ENCODE measurements around the gene PAPPA2.
"Not testable (repeated sequence)": the region's sequence is repeated elsewhere in the genome, so short reads cannot be mapped to it uniquely, and the experiment has no call there.

Gene PAPPA2

DNA sequence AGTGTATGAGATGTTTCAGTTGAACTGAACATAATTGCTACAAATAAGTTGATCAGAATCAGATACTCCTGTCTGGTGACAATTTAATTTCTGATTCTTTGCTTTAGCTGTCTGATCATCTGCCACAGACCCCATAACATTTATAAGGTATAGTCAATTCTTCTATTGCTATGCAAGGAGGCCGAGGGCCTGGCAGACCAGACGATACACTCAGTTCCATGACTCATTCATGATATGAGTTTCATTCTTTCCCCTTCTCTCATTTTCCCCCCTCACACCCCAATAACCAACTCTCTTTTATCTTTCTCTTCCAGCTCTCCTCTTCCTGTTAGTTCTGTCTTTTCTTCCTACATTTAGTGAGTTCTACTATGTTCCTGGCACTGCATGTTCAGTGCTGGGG is 236.8 kb downstream of the PAPPA2 start:
- no peak for DNase-seq

- no peak for DNase-seq
Measured at GRCh38 chr1:176701151-176701866, 238.3 kb downstream of the PAPPA2 start.

DNA sequence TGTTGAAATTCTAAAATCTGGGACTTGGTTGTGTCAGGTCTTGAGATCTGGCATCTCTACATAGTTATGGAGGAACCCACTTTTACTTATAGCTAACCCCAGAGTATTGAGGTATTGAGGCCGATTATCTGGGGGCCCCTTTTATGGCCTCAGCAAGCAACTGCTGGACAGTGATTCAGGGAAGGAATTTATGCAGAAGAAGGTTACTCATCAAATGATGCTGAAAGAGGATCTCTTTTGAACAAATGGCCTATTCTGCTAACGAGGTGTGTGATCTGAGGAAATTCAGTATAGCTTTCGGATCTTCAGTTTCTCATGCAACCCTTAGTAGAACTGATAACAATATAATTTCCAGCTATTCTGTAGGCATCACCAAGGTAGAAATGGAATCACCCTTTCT is 239.9 kb downstream of the PAPPA2 start:
- DNase-seq = no peak

GRCh38 chr1:176705585-176705984 is 242.6 kb downstream of the PAPPA2 start:
- DNase-seq = no peak

- DNase-seq = no peak
Measured at GRCh38 chr1:176717066-176717750, 254.2 kb downstream of the PAPPA2 start.

DNA sequence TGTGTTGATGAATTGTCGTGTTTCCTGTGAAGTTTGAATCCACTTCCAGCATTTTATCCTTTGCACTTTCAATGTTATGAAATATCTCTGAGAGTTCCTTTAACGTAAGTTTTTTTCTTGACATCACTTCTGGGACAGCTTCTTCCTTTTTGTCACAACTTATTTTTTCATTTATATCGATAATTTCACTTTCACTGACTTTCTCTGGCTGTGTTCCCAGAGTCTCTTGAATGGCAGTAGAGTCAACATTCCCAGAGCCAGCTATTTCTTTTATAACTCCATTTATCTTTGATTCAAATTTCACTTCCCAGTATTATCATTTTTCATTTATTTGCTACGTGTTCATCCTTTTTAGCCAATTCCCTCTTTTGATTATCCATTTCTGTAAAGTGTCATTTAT is 256.5 kb downstream of the PAPPA2 start:
- no peak for DNase-seq

GRCh38 chr1:176720838-176721237 is 257.9 kb downstream of the PAPPA2 start:
- no peak for DNase-seq

GRCh38 chr1:176733661-176734060 is 270.7 kb downstream of the PAPPA2 start:
- DNase-seq = no peak

- DNase-seq = no peak
Measured at GRCh38 chr1:176735201-176735600, 272.2 kb downstream of the PAPPA2 start.

DNA sequence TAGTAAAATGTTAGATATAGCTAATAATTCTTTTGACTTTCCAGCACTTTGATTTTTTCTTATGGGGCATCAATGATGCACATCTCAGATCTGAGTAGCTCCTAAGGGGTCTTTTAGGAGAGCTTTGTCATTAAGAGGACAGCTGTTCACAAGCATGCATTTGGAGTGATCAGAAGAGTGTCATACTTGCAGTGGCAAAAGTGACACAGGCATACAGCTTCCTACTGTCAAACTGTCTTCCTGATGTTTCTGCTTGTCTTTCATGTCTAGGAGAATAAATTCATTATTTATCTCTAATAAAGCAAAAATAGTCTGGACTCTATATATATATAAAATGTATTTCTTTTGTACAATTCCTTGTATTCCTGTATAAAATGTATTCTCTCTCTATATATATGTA is 273.0 kb downstream of the PAPPA2 start:
- no peak for DNase-seq

GRCh38 chr1:176741181-176741580 is 278.2 kb downstream of the PAPPA2 start:
- no peak for DNase-seq

DNA sequence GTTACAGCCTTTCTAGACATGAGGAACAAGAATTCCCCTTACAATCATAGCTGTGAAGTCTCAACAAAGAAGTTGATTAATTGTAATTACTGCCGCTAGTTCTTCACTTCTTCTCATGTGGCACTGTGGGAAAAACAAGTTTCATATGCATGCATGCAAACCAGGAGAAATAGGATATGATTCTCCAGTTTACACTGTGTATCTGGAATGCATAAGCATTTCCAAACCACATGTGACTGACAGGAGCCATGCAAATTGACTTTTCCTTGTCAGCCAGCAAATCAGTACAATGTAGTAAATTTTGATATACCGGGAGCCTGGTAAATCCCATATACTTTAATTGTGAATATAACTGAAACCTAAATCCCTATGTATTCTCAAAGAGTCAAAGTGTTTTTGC is 279.3 kb downstream of the PAPPA2 start:
- no peak for DNase-seq

DNA sequence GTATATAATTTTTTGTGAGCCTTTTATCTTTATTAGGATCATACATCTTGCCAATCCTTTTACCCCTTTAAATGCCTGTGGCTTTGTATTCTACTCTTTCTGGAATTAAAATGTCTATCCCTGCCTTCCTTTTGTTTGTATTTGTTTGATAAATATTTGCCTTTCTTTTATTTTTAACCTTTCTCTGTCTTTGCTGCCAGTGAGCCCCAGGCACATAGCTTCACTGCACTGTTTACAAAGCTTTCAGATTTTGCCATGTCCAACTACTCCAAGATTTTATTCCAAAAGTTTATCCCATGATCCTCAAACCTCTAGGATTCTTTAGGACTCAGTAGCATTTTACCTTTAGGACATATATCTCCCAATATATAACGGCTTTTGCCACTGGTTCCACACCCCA is 281.2 kb downstream of the PAPPA2 start:
- DNase-seq = no peak

- DNase-seq = no peak
Measured at GRCh38 chr1:176745945-176746344, 283.0 kb downstream of the PAPPA2 start.

DNA sequence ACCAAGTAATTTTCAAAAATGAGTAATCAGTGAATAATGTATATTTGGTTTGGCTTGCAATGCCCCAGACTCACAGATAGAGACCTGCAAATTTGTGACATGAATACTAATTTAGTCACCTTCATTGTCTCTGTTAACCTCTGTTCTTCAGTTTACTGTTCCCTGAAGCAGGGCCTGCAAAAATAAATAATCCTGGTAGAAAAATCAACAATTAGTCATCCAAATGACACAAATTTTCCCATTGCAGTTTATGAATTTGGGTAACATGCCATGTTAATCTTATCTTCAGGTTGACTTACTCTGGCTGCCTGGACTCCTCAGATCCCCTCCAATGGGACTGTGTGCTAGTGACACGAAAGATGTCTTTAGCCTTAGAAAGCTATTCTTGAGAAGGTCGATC is 289.5 kb downstream of the PAPPA2 start:
- no peak for DNase-seq

- no peak for DNase-seq
Measured at GRCh38 chr1:176754676-176755075, 291.7 kb downstream of the PAPPA2 start.

DNA sequence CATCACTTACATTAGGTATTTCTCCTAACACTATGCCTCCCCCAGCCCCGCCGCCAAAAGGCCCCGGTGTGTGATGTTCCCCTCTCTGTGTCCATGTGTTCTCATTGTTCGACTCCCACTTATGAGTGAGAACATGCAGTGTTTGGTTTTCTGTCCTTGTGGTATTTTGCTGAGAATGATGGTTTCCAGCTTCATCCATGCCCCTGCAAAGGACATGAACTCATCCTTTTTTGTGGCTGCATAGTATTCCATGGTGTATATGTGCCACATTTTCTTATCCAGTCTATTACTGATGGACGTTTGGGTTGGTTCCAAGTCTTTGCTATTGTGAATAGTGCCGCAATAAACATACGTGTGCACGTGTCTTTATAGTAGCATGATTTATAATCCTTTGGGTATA is 293.8 kb downstream of the PAPPA2 start:
- not testable (repeated sequence) for DNase-seq

GRCh38 chr1:176765608-176766007 is 302.6 kb downstream of the PAPPA2 start:
- no peak for DNase-seq

DNA sequence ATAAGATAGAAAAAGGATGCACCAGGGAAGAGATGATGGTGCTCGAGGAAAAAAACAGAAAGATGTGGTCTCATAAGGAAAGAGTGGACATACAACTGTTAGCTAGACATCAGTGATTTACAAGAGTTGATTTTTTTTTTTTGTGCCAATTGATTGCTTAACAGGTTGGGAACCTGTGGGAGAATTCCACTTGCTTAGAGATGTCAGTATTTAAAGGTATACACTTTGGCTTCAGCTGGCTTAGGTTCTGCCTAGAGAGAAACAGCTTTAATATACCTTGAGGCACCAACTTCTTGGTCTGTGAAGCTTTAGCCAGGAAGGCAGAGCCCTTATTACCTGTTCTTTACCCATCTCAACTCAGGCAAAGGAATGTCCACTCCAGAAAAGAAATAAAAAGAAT is 303.8 kb downstream of the PAPPA2 start:
- no peak for DNase-seq

- DNase-seq = no peak
Measured at GRCh38 chr1:176767714-176768136, 304.8 kb downstream of the PAPPA2 start.

DNA sequence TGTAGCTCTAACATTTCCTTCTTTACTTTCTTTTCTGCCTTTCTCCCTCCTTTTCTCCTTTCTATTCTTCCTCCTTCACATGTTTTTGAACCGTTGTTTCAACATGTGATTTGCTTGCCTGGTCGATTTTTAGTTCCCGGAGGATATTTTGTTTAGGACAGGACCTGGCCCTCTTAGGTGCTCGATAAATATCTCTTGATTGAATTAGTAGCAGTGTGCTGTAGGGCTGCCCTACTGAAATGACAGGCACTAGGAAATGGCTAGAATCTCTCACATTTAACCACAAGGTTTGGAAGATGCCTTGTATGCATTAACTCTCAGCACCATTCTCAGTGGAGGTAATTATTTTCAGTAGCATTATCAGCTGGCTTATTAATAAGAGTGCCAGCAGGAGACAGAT is 305.6 kb downstream of the PAPPA2 start:
- DNase-seq = no peak

- no peak for DNase-seq
Measured at GRCh38 chr1:176770066-176770465, 307.1 kb downstream of the PAPPA2 start.

GRCh38 chr1:176773038-176773437 is 310.1 kb downstream of the PAPPA2 start:
- no peak for DNase-seq

DNA sequence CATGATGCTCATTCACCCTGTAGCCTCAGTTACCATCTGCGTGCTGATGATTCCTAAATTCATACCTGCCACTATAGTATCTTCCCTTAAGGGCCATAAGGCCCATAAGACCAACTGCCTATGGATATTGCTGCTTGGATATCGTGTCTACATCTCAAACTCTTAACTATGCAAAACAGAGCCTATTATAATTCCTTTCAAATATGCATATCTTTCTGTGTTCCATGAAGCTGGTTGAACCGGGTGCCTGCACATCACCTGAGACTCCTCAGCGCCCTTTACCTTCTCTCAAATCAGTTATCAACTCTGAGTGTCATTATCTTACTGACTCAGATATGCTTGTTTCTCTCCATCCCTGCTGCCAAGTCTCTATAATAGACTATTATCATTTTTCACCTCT is 311.2 kb downstream of the PAPPA2 start:
- DNase-seq = no peak

GRCh38 chr1:176775378-176775777 is 312.4 kb downstream of the PAPPA2 start:
- no peak for DNase-seq
